Measurements from ENCODE around the gene MPZL1.

The MPZL1 gene

DNA sequence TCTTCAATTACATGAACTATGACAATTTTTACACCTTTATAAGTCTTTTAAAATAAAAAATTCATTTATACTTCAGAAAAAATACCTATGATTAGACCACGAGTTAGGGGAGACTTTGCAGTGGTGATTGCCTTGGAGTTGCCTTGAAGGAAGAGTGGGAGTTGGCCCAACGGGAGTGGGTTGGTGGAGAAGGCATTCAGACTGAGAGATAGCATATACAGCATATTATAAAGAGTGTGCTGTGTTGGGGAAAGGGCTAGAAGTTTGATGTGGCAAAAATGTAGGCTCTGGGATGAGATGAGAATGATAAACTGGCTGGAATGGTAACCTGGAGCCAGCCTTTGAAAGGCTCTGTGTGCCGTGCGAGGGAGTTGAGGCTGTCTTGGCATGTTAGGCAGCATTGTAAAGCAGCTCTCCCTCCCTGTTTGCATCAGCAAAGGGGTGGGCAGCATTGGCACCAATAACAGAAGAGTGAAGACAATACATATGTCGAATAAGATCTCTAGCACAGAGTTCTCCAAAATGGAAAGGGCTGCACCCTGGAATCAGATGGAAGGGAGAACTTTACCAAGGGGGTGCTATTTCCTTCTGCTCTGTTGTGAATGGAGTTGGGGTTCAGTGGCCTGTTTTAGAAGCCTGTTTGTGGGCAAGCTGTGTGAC lies 24.4 kb downstream of the MPZL1 start:
- Histone ChIP-seq H3K4me3 (ENCODE audit: low read length) (no peak overlapping the region), H3K9ac (ENCODE audit: low read length) (no peak overlapping the region), H3K4me1 (ENCODE audit: control insufficient read depth, insufficient read depth, low read length) (peaks cover 4% of the 10 kb centered on the region), H3K27me3 (ENCODE audit: control insufficient read depth, insufficient read depth, low read length) (no peaks in the 10 kb centered on the region), H3K36me3 (ENCODE audit: control insufficient read depth, insufficient read depth, low read length) (no peaks in the 10 kb centered on the region), H3K9me3 (ENCODE audit: control insufficient read depth, low read length) (no peaks in the 10 kb centered on the region)

DNA sequence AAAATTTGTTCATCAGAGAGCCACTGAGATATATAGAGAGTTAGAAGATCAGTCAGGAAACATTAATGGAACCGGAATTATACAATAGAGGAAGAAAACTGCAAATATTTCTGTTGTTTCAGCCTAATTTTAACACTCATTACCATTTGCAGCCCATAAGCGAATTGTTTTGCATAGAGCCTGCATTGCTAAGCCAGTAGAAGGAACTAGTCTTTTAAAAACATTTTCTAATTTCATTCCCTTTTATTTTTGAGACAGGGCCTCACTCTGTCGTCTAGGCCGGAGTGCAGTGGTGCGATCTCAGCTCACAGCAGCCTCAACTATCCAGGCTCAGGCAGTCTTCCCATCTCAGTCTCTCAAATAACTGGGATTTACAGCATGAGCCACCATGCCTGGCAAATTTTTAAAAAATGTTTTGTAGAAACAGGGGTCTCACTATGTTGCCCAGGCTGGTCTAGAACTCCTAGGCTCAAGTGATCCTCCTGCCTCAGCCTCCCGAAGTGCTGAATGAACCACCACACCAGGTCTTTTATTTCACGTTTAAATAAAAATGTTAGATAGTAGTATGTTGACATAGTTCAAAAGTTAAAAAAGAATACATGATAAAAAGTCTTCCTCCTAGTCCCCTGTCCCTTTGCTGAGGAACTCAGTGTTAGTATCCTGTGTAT lies 25.3 kb downstream of the MPZL1 start:
- Histone ChIP-seq H3K27me3 (ENCODE audit: control insufficient read depth, insufficient read depth, low read length) (no peaks in the 10 kb centered on the region), H3K36me3 (ENCODE audit: control insufficient read depth, insufficient read depth, low read length) (no peaks in the 10 kb centered on the region), H3K4me1 (ENCODE audit: control insufficient read depth, insufficient read depth, low read length) (peaks cover 7% of the 10 kb centered on the region)

DNA sequence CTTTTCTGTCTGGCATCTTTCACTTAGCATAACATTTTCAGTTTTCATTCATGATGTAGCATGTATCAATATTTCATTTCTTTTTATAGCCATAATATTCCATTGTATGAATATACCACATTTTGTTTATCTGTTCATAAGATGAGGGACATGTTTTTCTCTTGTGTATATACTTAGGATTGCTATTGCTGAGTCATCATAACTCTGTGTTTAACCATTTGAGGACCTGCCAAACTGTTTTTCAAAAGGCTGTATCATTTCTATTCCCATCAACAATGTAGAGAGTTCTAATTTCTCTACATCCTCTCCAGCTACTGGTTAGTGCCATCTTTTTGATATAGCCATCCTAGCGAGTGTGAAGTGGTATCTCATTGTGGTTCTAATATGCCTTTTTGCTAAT lies 26.2 kb downstream of the MPZL1 start:
- peaks cover 15% of the 10 kb centered on the region for H3K4me1 ChIP-seq (ENCODE audit: control insufficient read depth, insufficient read depth, low read length)
- no peaks in the 10 kb centered on the region for H3K36me3 ChIP-seq (ENCODE audit: control insufficient read depth, insufficient read depth, low read length)
- no peaks in the 10 kb centered on the region for H3K9me3 ChIP-seq (ENCODE audit: control insufficient read depth, low read length)

More for the DNA sequence above, 25.3 kb downstream of the MPZL1 start:
- H3K4me3 ChIP-seq (ENCODE audit: low read length), result no peak overlapping the region
- H3K9ac ChIP-seq (ENCODE audit: low read length), result no peak overlapping the region
- no peaks in the 10 kb centered on the region for H3K9me3 ChIP-seq (ENCODE audit: control insufficient read depth, low read length)

DNA sequence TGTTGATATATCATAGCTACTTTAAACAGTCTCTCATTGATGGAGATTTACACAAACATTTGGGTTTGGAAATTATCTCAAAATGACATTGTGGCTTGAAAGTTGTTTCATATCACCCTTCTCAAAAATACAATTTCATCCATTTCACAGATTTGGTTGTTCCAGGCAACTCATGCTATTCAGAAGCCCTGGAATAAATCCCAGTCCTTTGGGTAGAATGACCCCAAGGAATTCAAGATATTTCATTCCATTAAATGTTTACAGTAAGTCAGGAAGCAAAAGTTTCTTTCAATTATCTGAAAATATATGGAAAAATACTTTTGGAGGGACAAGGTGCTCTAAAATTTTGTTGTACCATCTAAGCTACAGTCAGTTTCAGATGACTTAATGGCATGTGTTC lies 27.1 kb downstream of the MPZL1 start:
- Histone ChIP-seq H3K36me3 (ENCODE audit: control insufficient read depth, insufficient read depth, low read length) (no peaks in the 10 kb centered on the region), H3K9me3 (ENCODE audit: control insufficient read depth, low read length) (no peaks in the 10 kb centered on the region), H3K9ac (ENCODE audit: low read length) (no peak overlapping the region), H3K4me1 (ENCODE audit: control insufficient read depth, insufficient read depth, low read length) (peaks cover 23% of the 10 kb centered on the region), H3K4me3 (ENCODE audit: low read length) (no peak overlapping the region), H3K27me3 (ENCODE audit: control insufficient read depth, insufficient read depth, low read length) (no peaks in the 10 kb centered on the region)

More for the DNA sequence above, 26.2 kb downstream of the MPZL1 start:
- Histone ChIP-seq H3K9ac (ENCODE audit: low read length) (no peak overlapping the region), H3K4me3 (ENCODE audit: low read length) (no peak overlapping the region), H3K27me3 (ENCODE audit: control insufficient read depth, insufficient read depth, low read length) (no peaks in the 10 kb centered on the region)

DNA sequence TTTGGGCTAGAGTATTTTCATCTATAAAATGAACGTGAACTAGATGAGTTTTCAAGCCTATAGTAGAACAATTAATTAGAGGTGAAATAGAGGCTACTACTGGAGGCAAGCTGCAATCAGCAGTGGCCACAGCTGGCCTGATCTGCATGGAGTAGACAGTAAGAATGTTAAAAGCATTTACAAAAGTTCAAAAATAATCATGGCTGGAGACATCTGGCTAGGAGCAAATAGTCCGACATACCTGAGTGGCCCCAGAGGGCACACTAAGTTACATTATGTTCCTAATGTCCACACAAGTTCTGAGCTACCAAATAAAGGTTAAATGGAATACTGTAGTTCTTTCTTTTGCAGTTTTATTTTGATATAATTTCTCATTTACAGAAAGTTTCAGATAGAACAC lies 28.0 kb downstream of the MPZL1 start:
- H3K9ac ChIP-seq (ENCODE audit: low read length), result no peak overlapping the region

DNA sequence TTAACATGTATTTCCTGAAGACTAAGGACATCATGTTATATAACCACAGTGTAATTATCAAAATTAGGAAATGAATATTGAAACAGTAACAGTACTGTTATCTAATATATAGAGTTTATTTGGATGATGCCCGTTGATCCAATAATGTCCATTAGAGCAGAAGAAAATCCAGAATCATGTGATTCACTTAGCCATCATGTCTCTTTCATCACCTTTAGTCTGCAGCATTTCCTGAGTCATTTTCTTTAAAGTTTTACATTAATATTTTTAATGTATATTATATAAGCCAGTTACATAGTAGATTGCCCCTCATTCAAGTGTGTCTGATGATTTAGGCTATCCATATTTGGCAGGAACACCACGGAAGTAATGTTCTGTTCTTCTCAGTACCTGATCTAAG lies 28.9 kb downstream of the MPZL1 start:
- peaks cover 32% of the 10 kb centered on the region for H3K4me1 ChIP-seq (ENCODE audit: control insufficient read depth, insufficient read depth, low read length)
- H3K9me3 ChIP-seq (ENCODE audit: control insufficient read depth, low read length), result no peaks in the 10 kb centered on the region
- H3K27me3 ChIP-seq (ENCODE audit: control insufficient read depth, insufficient read depth, low read length), result no peaks in the 10 kb centered on the region
- H3K4me3 ChIP-seq (ENCODE audit: low read length), result no peak overlapping the region
- H3K36me3 ChIP-seq (ENCODE audit: control insufficient read depth, insufficient read depth, low read length), result no peaks in the 10 kb centered on the region
- H3K9ac ChIP-seq (ENCODE audit: low read length), result no peak overlapping the region

More for the DNA sequence above, 28.0 kb downstream of the MPZL1 start:
- Histone ChIP-seq H3K9me3 (ENCODE audit: control insufficient read depth, low read length) (no peaks in the 10 kb centered on the region), H3K27me3 (ENCODE audit: control insufficient read depth, insufficient read depth, low read length) (no peaks in the 10 kb centered on the region), H3K4me1 (ENCODE audit: control insufficient read depth, insufficient read depth, low read length) (peaks cover 32% of the 10 kb centered on the region), H3K4me3 (ENCODE audit: low read length) (no peak overlapping the region), H3K36me3 (ENCODE audit: control insufficient read depth, insufficient read depth, low read length) (no peaks in the 10 kb centered on the region)

DNA sequence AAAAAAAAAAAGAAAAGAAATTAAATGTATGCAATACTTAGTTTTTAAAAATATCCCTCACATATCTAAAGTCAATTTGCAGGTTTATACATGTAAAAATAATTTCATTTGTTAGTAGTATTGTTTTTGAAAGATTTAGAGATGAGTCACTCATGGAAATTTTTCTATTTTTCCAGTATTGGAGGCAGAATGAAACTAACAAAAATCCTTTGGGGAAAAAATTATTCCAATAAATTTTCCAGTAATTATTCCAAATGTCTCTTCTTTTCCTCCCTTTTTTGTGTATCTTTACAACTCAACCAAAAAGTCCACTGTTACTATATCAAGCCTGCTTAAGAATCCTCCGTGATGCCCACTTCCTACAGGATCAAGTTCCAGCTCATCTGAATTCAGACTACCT lies 29.9 kb downstream of the MPZL1 start:
- Histone ChIP-seq H3K4me1 (ENCODE audit: control insufficient read depth, insufficient read depth, low read length) (peaks cover 30% of the 10 kb centered on the region), H3K4me3 (ENCODE audit: low read length) (no peak overlapping the region), H3K9ac (ENCODE audit: low read length) (no peak overlapping the region)

DNA sequence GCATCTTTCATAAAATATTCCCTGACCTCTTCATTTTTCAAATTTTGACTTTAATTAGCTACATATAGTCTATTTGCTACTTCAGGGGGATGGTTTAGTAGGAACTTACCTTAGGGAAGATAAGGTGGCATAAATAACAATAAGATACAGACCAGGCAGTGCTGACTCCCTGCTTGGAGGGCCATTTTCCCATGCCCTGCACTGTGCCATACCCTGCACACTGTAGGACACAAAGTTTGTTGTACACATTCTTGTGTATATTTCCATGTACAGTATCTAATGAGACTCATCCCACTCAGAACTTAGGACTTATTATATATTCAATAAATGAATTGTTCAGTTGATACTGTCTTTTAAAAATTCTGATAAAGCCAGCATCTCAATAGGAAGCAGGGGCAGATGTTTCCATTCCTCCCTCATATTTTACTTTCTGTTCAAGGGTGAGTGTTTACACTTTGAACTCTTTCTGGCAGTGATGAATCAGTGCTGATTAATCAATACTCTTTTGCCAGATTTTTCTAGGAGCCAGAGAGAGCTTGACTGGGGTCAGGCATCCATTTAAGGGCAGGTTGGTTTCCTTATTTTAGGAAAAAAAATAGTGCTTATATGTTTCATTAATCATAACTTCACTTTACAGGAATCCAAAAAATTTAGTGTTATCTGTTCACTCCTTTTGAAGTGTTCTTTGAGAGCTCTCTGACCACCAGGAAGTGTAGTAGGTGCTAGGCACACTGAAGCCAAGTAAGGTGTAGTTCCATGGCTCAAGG lies 30.6 kb downstream of the MPZL1 start:
- Histone ChIP-seq H3K27me3 (ENCODE audit: control insufficient read depth, insufficient read depth, low read length) (no peaks in the 10 kb centered on the region), H3K9ac (ENCODE audit: low read length) (peak overlapping the region; percentile 33), H3K4me3 (ENCODE audit: low read length) (no peak overlapping the region), H3K4me1 (ENCODE audit: control insufficient read depth, insufficient read depth, low read length) (peaks cover 38% of the 10 kb centered on the region), H3K36me3 (ENCODE audit: control insufficient read depth, insufficient read depth, low read length) (no peaks in the 10 kb centered on the region), H3K9me3 (ENCODE audit: control insufficient read depth, low read length) (no peaks in the 10 kb centered on the region)

More for the DNA sequence above, 29.9 kb downstream of the MPZL1 start:
- no peaks in the 10 kb centered on the region for H3K9me3 ChIP-seq (ENCODE audit: control insufficient read depth, low read length)
- no peaks in the 10 kb centered on the region for H3K36me3 ChIP-seq (ENCODE audit: control insufficient read depth, insufficient read depth, low read length)
- no peaks in the 10 kb centered on the region for H3K27me3 ChIP-seq (ENCODE audit: control insufficient read depth, insufficient read depth, low read length)

DNA sequence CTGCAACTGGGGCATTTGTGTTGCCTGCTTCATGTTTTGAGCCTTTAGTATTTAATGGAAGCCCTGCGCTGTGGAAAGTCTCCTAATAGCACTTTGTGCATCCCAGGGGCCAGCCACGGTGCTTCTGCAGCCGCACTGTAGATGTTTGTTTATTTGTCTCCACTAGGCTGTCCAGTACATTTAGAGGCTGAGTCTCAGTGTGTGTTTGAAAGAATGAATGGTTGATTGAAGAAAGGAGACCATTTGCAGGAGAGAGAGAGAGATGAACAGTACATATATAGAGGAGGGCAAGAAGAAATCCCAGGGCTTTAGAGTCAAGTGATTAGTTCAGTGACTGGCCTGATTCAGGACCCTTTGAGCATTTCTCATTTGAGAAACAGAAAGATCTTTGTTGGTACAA lies 33.9 kb downstream of the MPZL1 start:
- Histone ChIP-seq H3K9ac (ENCODE audit: low read length) (no peak overlapping the region), H3K4me1 (ENCODE audit: control insufficient read depth, insufficient read depth, low read length) (peaks cover 41% of the 10 kb centered on the region), H3K4me3 (ENCODE audit: low read length) (no peak overlapping the region), H3K9me3 (ENCODE audit: control insufficient read depth, low read length) (no peaks in the 10 kb centered on the region), H3K27me3 (ENCODE audit: control insufficient read depth, insufficient read depth, low read length) (no peaks in the 10 kb centered on the region), H3K36me3 (ENCODE audit: control insufficient read depth, insufficient read depth, low read length) (no peaks in the 10 kb centered on the region)

DNA sequence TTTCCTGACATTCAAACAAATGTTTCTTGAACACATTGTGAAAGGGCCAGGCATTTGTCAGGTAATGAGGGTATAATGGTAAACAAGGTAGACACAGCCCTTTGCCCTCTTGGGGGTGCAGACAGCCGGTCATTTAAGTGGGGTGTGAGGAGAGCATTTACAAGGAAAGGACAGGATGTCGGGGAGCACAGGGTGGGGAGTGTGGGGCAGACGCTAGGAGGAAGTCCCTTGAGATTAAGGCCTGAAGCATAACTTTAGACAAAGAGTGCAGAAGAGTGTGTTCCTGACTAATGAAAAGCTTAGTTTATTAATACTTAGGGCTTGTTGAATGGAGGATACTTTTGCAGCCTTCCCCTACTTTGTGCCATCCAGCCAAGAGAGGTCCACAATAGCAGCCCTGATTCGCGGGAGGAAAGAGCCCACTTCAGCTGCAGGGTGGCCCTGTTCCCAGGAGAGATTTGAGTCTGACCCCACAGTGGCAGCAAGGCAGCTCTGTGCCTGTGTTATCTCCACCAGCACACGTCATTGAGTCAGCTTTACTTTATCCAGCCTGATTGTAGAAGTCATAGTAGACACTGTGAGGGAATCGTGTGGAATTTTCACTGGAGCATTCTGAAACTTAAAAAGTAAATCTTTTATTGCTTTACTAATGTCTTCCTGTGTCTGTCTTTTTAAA lies 35.1 kb downstream of the MPZL1 start:
- no peaks in the 10 kb centered on the region for H3K36me3 ChIP-seq (ENCODE audit: control insufficient read depth, insufficient read depth, low read length)
- H3K9me3 ChIP-seq (ENCODE audit: control insufficient read depth, low read length), result no peaks in the 10 kb centered on the region
- peaks cover 40% of the 10 kb centered on the region for H3K4me1 ChIP-seq (ENCODE audit: control insufficient read depth, insufficient read depth, low read length)
- no peak overlapping the region for H3K9ac ChIP-seq (ENCODE audit: low read length)
- H3K4me3 ChIP-seq (ENCODE audit: low read length), result no peak overlapping the region
- H3K27me3 ChIP-seq (ENCODE audit: control insufficient read depth, insufficient read depth, low read length), result no peaks in the 10 kb centered on the region

DNA sequence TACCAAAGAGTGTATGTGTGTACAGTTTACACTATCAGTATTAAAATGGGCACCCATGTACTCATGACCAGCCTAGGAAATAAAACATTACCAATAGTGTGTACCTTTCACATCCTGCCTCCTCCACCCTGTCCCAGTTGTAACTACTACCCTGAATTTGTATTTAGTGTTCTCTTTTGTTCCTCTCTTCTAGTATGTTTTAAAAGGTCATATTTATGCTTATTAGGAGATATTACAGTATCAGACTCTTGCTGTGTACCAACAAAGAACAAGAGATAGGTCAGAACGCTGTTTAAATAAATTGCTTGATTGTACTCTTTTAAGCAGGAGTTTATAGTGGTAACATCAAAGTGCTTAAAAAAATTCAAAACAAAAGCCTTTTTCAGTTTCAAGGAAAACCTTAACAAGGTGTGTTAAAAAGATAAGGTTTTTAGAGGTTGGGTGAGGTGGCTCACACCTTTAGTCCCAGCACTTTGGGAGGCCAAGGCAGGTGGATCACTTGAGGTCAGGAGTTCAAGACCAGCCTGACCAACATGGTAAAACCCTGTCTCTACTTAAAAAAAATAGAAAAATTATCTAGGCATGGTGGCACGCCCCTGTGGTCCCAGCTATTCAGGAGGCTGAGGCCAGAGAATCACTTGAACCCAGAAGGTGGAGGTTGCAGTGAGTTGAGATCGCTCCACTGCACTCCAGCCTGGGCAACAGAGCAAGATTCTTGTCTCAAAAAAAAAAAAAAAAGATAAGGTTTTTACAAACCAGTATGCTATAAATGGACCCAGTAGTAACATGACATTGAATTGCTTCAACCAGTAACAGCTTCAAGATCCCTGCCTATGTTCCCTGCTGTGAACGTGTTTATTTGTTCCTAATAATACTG lies 35.9 kb downstream of the MPZL1 start:
- Histone ChIP-seq H3K4me3 (ENCODE audit: low read length) (no peak overlapping the region), H3K27me3 (ENCODE audit: control insufficient read depth, insufficient read depth, low read length) (no peaks in the 10 kb centered on the region), H3K9ac (ENCODE audit: low read length) (no peak overlapping the region), H3K9me3 (ENCODE audit: control insufficient read depth, low read length) (no peaks in the 10 kb centered on the region), H3K36me3 (ENCODE audit: control insufficient read depth, insufficient read depth, low read length) (no peaks in the 10 kb centered on the region), H3K4me1 (ENCODE audit: control insufficient read depth, insufficient read depth, low read length) (peaks cover 34% of the 10 kb centered on the region)
